ENCODE results near the gene ACTN2. TPM values are rescaled to one million over a fixed set of nuclear protein-coding genes. Genes with fewer than 3 reads are reported as not detected.
A peak's percentile ranks its signal among the peaks of the same experiment; 100 is the strongest.

Gene ACTN2
- total RNA-seq, 1 donor = not detected

GRCh38 chr1:236795757-236796667 is 109.7 kb downstream of the ACTN2 start:
- DNase-seq (ENCODE audit: low read depth) = peak; percentile 68
- peak overlapping the region; percentile 92 for H3K4me3 ChIP-seq (ENCODE audit: low read depth, low read length)
- no peak for TF ChIP-seq CTCF (IDR thresholded peaks at IDR 0.05; ENCODE audit: insufficient read depth, low read depth, low read length)

- no peak overlapping the region for H3K4me3 ChIP-seq (ENCODE audit: low read depth, low read length)
- no peak for DNase-seq (ENCODE audit: low read depth)
- TF ChIP-seq CTCF (IDR thresholded peaks at IDR 0.05; ENCODE audit: insufficient read depth, low read depth, low read length) = no peak
Measured at GRCh38 chr1:236799001-236799400, 112.7 kb downstream of the ACTN2 start.

GRCh38 chr1:236800002-236800620 is 113.8 kb downstream of the ACTN2 start:
- TF ChIP-seq CTCF (IDR thresholded peaks at IDR 0.05; ENCODE audit: insufficient read depth, low read depth, low read length) = no peak
- peak; percentile 14 for DNase-seq (ENCODE audit: low read depth)
- no peak overlapping the region for H3K4me3 ChIP-seq (ENCODE audit: low read depth, low read length)

- no peak for DNase-seq (ENCODE audit: low read depth)
- no peak for TF ChIP-seq CTCF (IDR thresholded peaks at IDR 0.05; ENCODE audit: insufficient read depth, low read depth, low read length)
- H3K4me3 ChIP-seq (ENCODE audit: low read depth, low read length) = no peak overlapping the region
Measured at GRCh38 chr1:236800623-236801022, 114.3 kb downstream of the ACTN2 start.

GRCh38 chr1:236802264-236802663 is 116.0 kb downstream of the ACTN2 start:
- DNase-seq (ENCODE audit: low read depth) = no peak
- H3K4me3 ChIP-seq (ENCODE audit: low read depth, low read length) = no peak overlapping the region
- TF ChIP-seq CTCF (IDR thresholded peaks at IDR 0.05; ENCODE audit: insufficient read depth, low read depth, low read length) = no peak

GRCh38 chr1:236806634-236807033 is 120.3 kb downstream of the ACTN2 start:
- DNase-seq (ENCODE audit: low read depth) = no peak
- H3K4me3 ChIP-seq (ENCODE audit: low read depth, low read length) = no peak overlapping the region

More at GRCh38 chr1:236806634-236807033, 120.3 kb downstream of the ACTN2 start:
- TF ChIP-seq CTCF (IDR thresholded peaks at IDR 0.05; ENCODE audit: insufficient read depth, low read depth, low read length) = no peak

All from fibroblast of villous mesenchyme (primary cell).